Bronchial epithelial cell (primary cell): ENCODE measurements around the gene BARD1. TPM values are rescaled to one million over a fixed set of nuclear protein-coding genes. Genes with fewer than 3 reads are reported as not detected.

Source experiments
- DNase-seq: peaks from one replicate; pipeline ENCODE4 v3.0.0-alpha.2; 2010; ENCODE audit warnings: low read depth
- FAIRE-seq: peaks from 2 replicates; lab custom pipeline; 2011; peaks lifted over from hg19 to GRCh38; lab: Jason Lieb, UNC
- H3K27me3 ChIP-seq: 2 replicates; pipeline ENCODE4 v1.5.1; 2011; ENCODE audit warnings: low read length; ENCODE audit not compliant: control insufficient read depth, insufficient read depth
- H3K36me3 ChIP-seq: 2 replicates; pipeline ENCODE4 v1.5.1; 2011; ENCODE audit warnings: low read length; ENCODE audit not compliant: control insufficient read depth, insufficient read depth
- H3K4me3 ChIP-seq: 2 replicates; pipeline ENCODE4 v1.5.1; 2011; ENCODE audit warnings: mild to moderate bottlenecking, low read depth, low read length, control low read depth
- CTCF ChIP-seq: IDR thresholded peaks from 2 replicates; pipeline ENCODE4 v1.5.1; 2011; ENCODE audit warnings: mild to moderate bottlenecking, moderate library complexity, low read length, control low read depth, inconsistent platforms; ENCODE audit not compliant: insufficient read depth, severe bottlenecking
- total RNA-seq: library from RNA; depleted of rRNA; stranded (reverse); fragments of >200 nt; gene quantifications from 2 replicates; pipeline ENCODE4 v1.2.1, GENCODE V29; 2014

BARD1 gene
- total RNA-seq, 1 donor from 2014 or later: 9.2 TPM

DNA sequence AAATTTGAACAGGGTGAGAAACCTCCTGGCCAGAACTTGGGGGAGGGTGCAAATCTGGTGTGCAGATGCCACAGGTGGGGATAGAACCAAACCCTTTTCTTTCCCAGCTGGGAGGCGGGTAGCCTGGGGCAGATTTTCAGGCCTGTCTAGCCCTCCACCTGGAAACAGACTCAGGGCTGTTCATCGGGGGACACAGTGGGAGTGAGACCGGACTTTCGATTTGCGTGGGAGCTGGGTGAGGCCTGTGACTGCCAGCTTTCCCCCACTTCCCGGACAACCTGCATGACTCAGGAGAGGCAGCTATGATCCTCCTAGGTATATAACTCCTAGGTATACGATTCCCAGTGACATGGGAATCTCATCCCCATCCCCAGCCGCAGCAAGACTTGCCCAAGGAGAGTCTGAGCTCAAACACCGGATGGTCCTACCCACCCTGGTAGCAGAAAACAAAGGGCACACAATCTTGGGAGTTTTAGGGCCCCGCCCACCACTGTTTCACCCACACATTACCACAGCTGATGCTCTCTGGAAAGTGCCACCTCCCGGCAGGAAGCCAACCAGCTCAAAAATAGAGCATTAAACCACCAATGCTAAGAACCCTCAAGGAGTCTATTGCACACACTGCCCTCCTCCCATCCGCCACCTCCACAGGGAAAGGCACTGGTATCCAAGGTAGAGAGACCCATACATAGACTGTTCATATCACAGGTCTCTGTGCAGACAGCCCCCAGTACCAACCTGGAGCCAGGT lies 92.5 kb downstream of the BARD1 start:
- Histone ChIP-seq H3K27me3 (no peaks in the 10 kb centered on the region), H3K36me3 (no peaks in the 10 kb centered on the region), H3K4me3 (no peak overlapping the region)
- no peak for FAIRE-seq
- no peak for DNase-seq
- no peak for TF ChIP-seq CTCF

- Histone ChIP-seq H3K27me3 (no peaks in the 10 kb centered on the region), H3K4me3 (no peak overlapping the region), H3K36me3 (no peaks in the 10 kb centered on the region)
- no peak for DNase-seq
- peak; percentile 73 for FAIRE-seq
- TF ChIP-seq CTCF: no peak
Observed at GRCh38 chr2:214715025-214715424, 94.5 kb downstream of the BARD1 start.

DNA sequence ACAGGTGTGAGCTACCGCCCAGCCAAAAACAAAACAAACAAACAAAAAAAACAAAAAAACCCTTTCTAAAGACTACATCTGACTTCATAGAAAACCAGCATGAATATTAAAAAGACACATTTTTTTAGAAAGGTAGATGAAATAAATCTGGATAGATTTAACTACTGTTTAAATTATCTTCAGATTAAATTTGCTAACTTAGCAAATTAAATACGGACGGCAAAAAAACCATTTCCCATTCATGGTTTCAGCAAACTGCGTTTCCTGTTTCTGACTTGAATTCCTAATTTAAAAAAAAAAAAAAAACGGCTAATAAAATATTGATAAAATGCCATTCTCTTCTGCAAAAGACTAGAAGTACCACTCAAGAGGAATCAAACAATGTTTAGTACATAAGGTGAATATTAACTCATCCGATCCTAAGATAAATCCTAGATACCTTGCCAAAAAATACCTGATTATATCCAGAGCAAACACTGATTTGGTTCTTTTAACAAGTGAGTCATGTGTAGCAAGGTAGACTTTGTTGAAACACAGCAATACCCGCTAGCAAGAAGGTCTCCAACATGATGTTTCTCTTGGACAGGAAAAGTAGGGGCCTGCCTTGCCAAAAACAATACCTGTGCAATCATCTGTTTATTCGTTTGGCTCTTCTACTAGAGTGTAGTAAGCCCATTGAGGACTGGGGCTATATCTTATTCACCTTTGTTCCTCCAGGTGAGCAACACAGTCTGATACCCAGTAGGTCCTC lies 96.2 kb downstream of the BARD1 start:
- FAIRE-seq: no peak

DNA sequence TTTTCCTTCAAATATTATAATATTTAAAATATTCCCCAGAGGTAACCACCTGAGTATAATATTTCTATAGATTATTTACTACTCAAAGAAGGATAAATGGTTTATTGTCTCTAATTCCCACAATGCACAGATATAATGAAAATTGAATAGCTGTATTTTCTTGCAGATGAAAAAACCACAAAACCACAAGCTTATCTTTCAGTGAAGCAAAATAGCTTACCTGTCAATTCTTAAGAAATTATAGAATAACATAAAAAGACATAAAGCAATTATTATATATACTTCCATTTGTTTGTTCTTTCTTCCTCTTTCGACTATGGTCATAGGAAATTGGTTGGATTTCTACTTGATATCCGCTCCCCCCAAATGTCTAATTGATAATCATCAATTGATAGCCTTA lies 98.8 kb downstream of the BARD1 start:
- H3K36me3 ChIP-seq: no peaks in the 10 kb centered on the region
- FAIRE-seq (no peak), DNase-seq (no peak)
- H3K4me3 ChIP-seq: no peak overlapping the region
- TF ChIP-seq CTCF: no peak
- H3K27me3 ChIP-seq: no peaks in the 10 kb centered on the region

More for the DNA sequence above, 96.2 kb downstream of the BARD1 start:
- no peak for TF ChIP-seq CTCF
- peak; percentile 69 for DNase-seq
- Histone ChIP-seq H3K36me3 (no peaks in the 10 kb centered on the region), H3K27me3 (no peaks in the 10 kb centered on the region), H3K4me3 (no peak overlapping the region)

DNA sequence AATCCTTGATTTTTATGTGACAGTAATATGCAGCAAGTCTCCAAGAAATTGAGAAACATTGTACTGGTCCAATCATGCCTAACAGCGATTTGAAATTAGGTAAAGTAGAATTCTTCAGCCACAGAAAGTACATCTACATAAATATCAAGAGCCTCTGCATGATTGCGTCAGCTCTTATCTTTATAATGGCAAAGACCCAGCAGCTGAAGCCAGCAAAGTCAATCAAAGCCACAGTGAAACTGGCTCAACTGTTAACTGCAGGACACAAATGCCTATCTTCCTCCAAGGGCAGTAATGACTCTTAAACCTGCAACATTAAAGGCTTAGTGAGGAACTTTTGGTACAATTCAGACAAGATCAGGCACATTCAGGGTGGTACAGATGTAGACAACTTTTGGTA lies 102.5 kb downstream of the BARD1 start:
- no peak for TF ChIP-seq CTCF
- no peaks in the 10 kb centered on the region for H3K27me3 ChIP-seq
- DNase-seq (peak; percentile 15), FAIRE-seq (no peak)
- H3K36me3 ChIP-seq: no peaks in the 10 kb centered on the region
- H3K4me3 ChIP-seq: no peak overlapping the region
